B cell (primary cell): ENCODE measurements around the gene UBFD1. TPM values are rescaled to one million over a fixed set of nuclear protein-coding genes. Genes with fewer than 3 reads are reported as not detected.

ENCODE experiments used
- ATAC-seq: fragments of 200-7000 bp; cut with Tn5 transposase; one replicate; pipeline ENCODE4 v1.10.0; 2021; ENCODE audit warnings: low read depth, mild to moderate bottlenecking, moderate number of reproducible peaks, moderate library complexity
- CTCF ChIA-PET: fragments of 350-600 bp; sonication (Branson Sonifier 250); formaldehyde crosslinking; loops from one replicate; lab custom pipeline; 2021; ENCODE audit warnings: antibody characterized with exemption, inconsistent platforms; lab: Charles Lee
- POLR2A ChIA-PET: fragments of 350-600 bp; sonication (Branson Sonifier 250); formaldehyde crosslinking; loops from one replicate; lab custom pipeline; 2021; ENCODE audit warnings: antibody characterized with exemption; lab: Charles Lee
- DNase-seq: peaks from one replicate; pipeline ENCODE4 v3.0.0; 2013
- H2AFZ ChIP-seq: 2 replicates; pipeline ENCODE4 v1.6.1; 2012; ENCODE audit warnings: mild to moderate bottlenecking, low read depth, low read length; ENCODE audit not compliant: insufficient read depth, poor library complexity, severe bottlenecking
- H3K27ac ChIP-seq, 2 donors: 1 replicate in 1 of 2; 2 replicates in 1 of 2; pipeline ENCODE4 v1.5.1; 2012 to 2013; ENCODE audit warnings: low read length in 2 of 2, mild to moderate bottlenecking in 2 of 2, moderate library complexity in 1 of 2
- H3K27me3 ChIP-seq, 4 experiments: fragments of 200-600 bp in 1 of 4; sonication (generic) in 1 of 4; replicated peaks in 1 of 4; 1 replicate in 2 of 4; 2 replicates in 2 of 4; pipeline versions ENCODE4 v1.6.1 to v1.7.0; 2013 to 2016; ENCODE audit warnings: low read length in 3 of 4, mild to moderate bottlenecking in 2 of 4, mixed read lengths in 1 of 4, moderate library complexity in 1 of 4; ENCODE audit not compliant: insufficient read depth in 4 of 4, control insufficient read depth in 3 of 4; ENCODE audit errors: control extremely low read depth in 1 of 4
- H3K36me3 ChIP-seq, 2 experiments: replicated peaks in 1 of 2; 1 replicate in 1 of 2; 2 replicates in 1 of 2; pipeline versions ENCODE4 v1.6.1 to v1.7.1; 2013; ENCODE audit warnings: low read length in 1 of 2; ENCODE audit not compliant: insufficient read depth in 2 of 2, control insufficient read depth in 1 of 2; ENCODE audit errors: control extremely low read depth in 1 of 2, extremely low read depth in 1 of 2
- H3K4me1 ChIP-seq, 2 donors: fragments of 200-600 bp in 1 of 2; sonication (generic) in 1 of 2; 1 replicate in 1 of 2; 2 replicates in 1 of 2; pipeline versions ENCODE4 v1.5.1 to v1.6.1; 2013 to 2017; ENCODE audit warnings: low read length in 2 of 2; ENCODE audit not compliant: control insufficient read depth in 2 of 2, insufficient read depth in 2 of 2
- H3K4me2 ChIP-seq: replicated peaks from 2 replicates; pipeline ENCODE3; 2012; ENCODE audit warnings: mild to moderate bottlenecking, low read depth, low read length; ENCODE audit not compliant: poor library complexity, severe bottlenecking
- H3K4me3 ChIP-seq, 5 experiments: fragments of 200-600 bp in 1 of 5; sonication (generic) in 1 of 5; 1 replicate in 3 of 5; 2 replicates in 2 of 5; pipeline versions ENCODE4 v1.5.1 to v1.7.0; 2011 to 2016; ENCODE audit warnings: low read length in 4 of 5, mild to moderate bottlenecking in 4 of 5, low read depth in 2 of 5, control low read depth in 1 of 5, moderate library complexity in 1 of 5; ENCODE audit not compliant: insufficient read depth in 1 of 5; ENCODE audit errors: control extremely low read depth in 1 of 5, extremely low read depth in 1 of 5
- H3K79me2 ChIP-seq: fragments of 200-600 bp; sonication (generic); one replicate; pipeline ENCODE4 v1.6.0; 2016; ENCODE audit warnings: low read length; ENCODE audit not compliant: control insufficient read depth, insufficient read depth
- H3K9ac ChIP-seq: fragments of 200-600 bp; sonication (generic); 2 replicates; pipeline ENCODE4 v1.6.1; 2017; ENCODE audit warnings: mild to moderate bottlenecking, low read length, moderate library complexity
- H3K9me3 ChIP-seq, 3 donors: one replicate each; pipeline versions ENCODE4 v1.6.1 to v1.7.1; 2013; ENCODE audit warnings: low read length in 2 of 3; ENCODE audit not compliant: control insufficient read depth in 2 of 3, insufficient read depth in 1 of 3; ENCODE audit errors: control extremely low read depth in 1 of 3
- H4K20me1 ChIP-seq: 2 replicates; pipeline ENCODE4 v1.6.0; 2012; ENCODE audit warnings: mild to moderate bottlenecking, low read length; ENCODE audit not compliant: insufficient read depth, control insufficient read depth, poor library complexity, severe bottlenecking
- H3K27ac Mint-ChIP-seq: one replicate; pipeline ENCODE4 v1.8.0; 2021; ENCODE audit warnings: mixed read lengths
- H3K27me3 Mint-ChIP-seq: one replicate; pipeline ENCODE4 v1.8.0; 2021; ENCODE audit warnings: mixed read lengths
- H3K4me1 Mint-ChIP-seq: one replicate; pipeline ENCODE4 v1.8.0; 2021; ENCODE audit warnings: mixed read lengths
- H3K4me3 Mint-ChIP-seq: one replicate; pipeline ENCODE4 v1.8.0; 2021; ENCODE audit warnings: mixed read lengths
- H3K9me3 Mint-ChIP-seq: one replicate; pipeline ENCODE4 v1.8.0; 2022; ENCODE audit warnings: mixed read lengths; ENCODE audit not compliant: insufficient read depth
- EZH2 ChIP-seq: IDR thresholded peaks from 2 replicates; pipeline ENCODE4 v1.6.1; 2012; ENCODE audit warnings: borderline replicate concordance, low read depth, mild to moderate bottlenecking, moderate library complexity, low read length; ENCODE audit not compliant: insufficient read depth, poor library complexity, severe bottlenecking
- WGBS: methylation state at CpG from one replicate; pipeline ENCODE4 v1.1.5; 2013; ENCODE audit warnings: missing lambda C conversion rate; ENCODE audit not compliant: insufficient coverage; 5-methylcytosine and 5-hydroxymethylcytosine counted together
- intact Hi-C: fragments of 100-400 bp; cut with micrococcal nuclease; formaldehyde crosslinking; loops from one replicate; pipeline ENCODE4 v1.10.0; 2022
- polyA plus RNA-seq: library from polyadenylated mRNA; depleted of rRNA; stranded (reverse); fragments of >200 nt; gene quantifications from 2 replicates; pipeline ENCODE4 v1.2.3, GENCODE V29; 2012
- total RNA-seq, 2 donors: library from RNA; stranded (reverse); fragments of 120-200 nt in 1 of 2; gene quantifications; 1 replicate in 1 of 2; 2 replicates in 1 of 2; pipeline versions ENCODE4 v1.2.3 to v1.2.4, GENCODE V29; 2013 to 2022
- TF ChIP-seq, protein P1 (sequence below): fragments of 200-600 bp; IDR thresholded peaks from one replicate; pipeline ENCODE4 v1.8.0; 2022; ENCODE audit warnings: antibody characterized with exemption, mild to moderate bottlenecking

The UBFD1 gene
- total and polyA plus RNA-seq, 2 donors (not counting 1 experiment from before 2014, with no cell fraction given), result 12.8 to 49.2 TPM

DNA sequence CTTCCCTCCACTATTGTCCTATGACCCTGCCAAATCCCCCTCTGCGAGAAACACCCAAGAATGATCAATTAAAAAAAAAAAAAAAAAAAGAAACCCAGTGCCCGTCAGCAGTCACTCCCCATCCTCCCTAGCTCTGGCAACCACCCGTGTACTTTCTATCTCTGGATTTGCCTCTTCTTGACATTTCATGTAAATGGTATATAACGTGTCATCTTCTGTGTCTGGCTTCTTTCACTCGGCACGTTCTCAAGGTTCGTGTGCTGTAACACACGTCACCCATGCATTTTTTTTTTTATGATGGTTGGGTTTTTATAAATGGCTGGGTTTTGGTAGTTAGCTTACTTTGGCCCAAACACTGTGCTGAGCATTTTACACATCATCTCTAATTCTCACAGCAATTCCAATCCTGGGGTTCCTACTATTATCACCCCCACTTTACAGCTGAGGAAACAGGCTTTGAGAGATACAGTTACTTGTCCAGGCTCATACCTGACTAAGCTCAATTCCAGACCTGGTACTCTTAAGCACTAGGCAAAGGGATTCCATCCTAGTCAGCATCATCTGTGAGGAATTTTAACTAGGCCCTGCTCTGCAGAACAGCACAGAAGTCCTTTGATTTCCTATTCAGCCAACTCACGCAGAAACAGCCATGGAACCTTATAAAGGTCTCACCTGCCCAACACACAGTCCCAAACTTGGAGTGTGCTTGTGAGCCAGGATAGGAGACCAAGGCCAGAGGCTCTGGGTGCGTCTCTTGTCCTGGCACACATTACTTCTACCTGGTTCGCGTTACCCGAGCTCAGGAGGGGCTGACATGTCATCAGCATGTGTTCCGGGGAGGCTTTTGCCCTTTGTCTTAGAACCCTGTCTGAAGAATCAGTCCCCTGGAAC lies 26.9 kb downstream of the UBFD1 start:
- no peak overlapping the region for H2AFZ ChIP-seq
- peaks cover 3 to 57% of the 10 kb centered on the region in 2 experiments for H3K36me3 ChIP-seq
- H3K27ac ChIP-seq, result no peak overlapping the region
- H4K20me1 ChIP-seq, result peaks cover 27% of the 10 kb centered on the region
- DNase-seq, result no peak
- TF ChIP-seq EZH2, result no peak
- TF ChIP-seq, protein P1, sequence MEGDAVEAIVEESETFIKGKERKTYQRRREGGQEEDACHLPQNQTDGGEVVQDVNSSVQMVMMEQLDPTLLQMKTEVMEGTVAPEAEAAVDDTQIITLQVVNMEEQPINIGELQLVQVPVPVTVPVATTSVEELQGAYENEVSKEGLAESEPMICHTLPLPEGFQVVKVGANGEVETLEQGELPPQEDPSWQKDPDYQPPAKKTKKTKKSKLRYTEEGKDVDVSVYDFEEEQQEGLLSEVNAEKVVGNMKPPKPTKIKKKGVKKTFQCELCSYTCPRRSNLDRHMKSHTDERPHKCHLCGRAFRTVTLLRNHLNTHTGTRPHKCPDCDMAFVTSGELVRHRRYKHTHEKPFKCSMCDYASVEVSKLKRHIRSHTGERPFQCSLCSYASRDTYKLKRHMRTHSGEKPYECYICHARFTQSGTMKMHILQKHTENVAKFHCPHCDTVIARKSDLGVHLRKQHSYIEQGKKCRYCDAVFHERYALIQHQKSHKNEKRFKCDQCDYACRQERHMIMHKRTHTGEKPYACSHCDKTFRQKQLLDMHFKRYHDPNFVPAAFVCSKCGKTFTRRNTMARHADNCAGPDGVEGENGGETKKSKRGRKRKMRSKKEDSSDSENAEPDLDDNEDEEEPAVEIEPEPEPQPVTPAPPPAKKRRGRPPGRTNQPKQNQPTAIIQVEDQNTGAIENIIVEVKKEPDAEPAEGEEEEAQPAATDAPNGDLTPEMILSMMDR, result no peak
- CTCF ChIA-PET, result interaction anchor here (0.7 to 1.2 kb wide), 2 partner anchors 12 to 14 kb away, joined by 3 read pairs; partner anchors contain the start of gene NDUFAB1
- Mint-ChIP-seq H3K27me3 (no peaks in the 10 kb centered on the region), H3K27ac (no peak overlapping the region), H3K4me3 (no peak overlapping the region), H3K9me3 (no peaks in the 10 kb centered on the region), H3K4me1 (no peaks in the 10 kb centered on the region)
- no peak overlapping the region for H3K4me3 ChIP-seq
- no peaks in the 10 kb centered on the region for H3K9me3 ChIP-seq
- H3K4me1 ChIP-seq, result no peaks in the 10 kb centered on the region
- WGBS, result 96% methylated on average over 9 of the region's 14 CpGs
- ATAC-seq, result no peak
- no peak overlapping the region for H3K4me2 ChIP-seq
- intact Hi-C loops, result no loop called here
- peaks cover 27% of the 10 kb centered on the region for H3K79me2 ChIP-seq
- POLR2A ChIA-PET, result no interaction called here
- no peaks in the 10 kb centered on the region for H3K27me3 ChIP-seq
- no peak overlapping the region for H3K9ac ChIP-seq

DNA sequence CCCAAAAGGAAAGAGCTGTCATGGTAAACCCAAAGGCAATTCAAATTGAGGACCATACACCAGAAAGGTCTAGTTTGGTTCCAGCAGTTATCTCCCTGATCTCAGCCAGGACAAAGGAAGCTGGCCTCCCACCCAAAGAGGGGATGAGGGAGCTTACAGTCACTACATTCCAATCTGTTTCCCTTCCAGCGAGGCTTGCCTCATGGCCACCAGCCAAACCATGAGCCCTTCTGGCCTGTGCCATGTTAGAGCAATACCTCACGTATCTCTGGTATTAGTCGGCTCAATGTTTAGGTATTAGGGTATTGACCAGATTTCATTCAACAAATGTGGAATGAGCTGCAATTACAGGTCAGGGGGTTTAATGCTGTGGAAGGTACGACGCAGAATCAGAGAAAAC lies 30.2 kb downstream of the UBFD1 start:
- Mint-ChIP-seq H3K4me3 (no peak overlapping the region), H3K27ac (no peak overlapping the region), H3K27me3 (no peaks in the 10 kb centered on the region), H3K4me1 (peaks cover 3% of the 10 kb centered on the region), H3K9me3 (no peaks in the 10 kb centered on the region)
- H3K79me2 ChIP-seq, result peaks cover 60% of the 10 kb centered on the region
- DNase-seq (no peak), ATAC-seq (no peak)
- ChIA-PET CTCF (no interaction called here), POLR2A (no interaction called here)
- H3K4me1 ChIP-seq, result no peaks in the 10 kb centered on the region
- 100% methylated on average over 2 of the region's 5 CpGs for WGBS
- H4K20me1 ChIP-seq, result peaks cover 60% of the 10 kb centered on the region
- no peak overlapping the region for H3K4me2 ChIP-seq
- TF ChIP-seq, protein P1, result no peak
- TF ChIP-seq EZH2, result no peak
- H2AFZ ChIP-seq, result no peak overlapping the region
- no peak overlapping the region for H3K27ac ChIP-seq
- intact Hi-C loops, result no loop called here
- peaks cover 0 to 74% of the 10 kb centered on the region in 2 experiments for H3K36me3 ChIP-seq
- no peaks in the 10 kb centered on the region for H3K27me3 ChIP-seq
- H3K9me3 ChIP-seq, result no peaks in the 10 kb centered on the region
- H3K9ac ChIP-seq, result no peak overlapping the region
- no peak overlapping the region for H3K4me3 ChIP-seq
